Measurements from ENCODE around the gene SPAG16.

DNA sequence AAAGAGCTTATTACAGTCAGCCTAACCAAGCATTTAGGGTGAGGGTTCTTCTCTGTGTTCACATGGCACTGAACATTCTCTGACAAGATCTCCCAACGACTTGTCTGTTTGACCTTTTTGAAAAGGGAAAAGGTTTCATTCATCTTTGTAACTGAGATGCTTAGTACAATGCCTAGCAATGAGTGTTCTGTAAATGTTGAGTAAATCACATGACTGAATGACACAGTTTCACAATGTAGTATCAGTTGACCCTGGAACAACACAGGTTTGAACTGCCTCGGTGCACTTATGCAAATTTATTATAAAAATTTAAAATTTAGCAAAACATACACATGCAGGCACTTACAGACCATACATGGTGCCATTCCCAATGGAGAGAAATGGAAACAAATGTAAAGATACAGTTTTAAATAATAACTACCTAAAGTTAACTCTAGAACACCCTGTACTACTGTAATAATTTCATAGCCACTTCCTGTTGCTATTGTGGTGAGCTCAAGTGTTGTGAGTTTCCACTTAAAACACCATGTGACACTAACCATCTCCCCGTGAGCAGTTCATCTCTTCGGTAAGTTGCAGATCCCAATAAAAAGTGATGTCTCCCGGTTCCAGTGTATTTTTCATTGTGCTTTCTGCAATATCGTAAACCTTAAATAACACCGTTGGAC is 1092.5 kb downstream of the SPAG16 start:
- TF ChIP-seq, protein P1, sequence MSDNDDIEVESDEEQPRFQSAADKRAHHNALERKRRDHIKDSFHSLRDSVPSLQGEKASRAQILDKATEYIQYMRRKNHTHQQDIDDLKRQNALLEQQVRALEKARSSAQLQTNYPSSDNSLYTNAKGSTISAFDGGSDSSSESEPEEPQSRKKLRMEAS (IDR thresholded peaks at IDR 0.05), result no peak
- no peak for TF ChIP-seq RAD21 (IDR thresholded peaks at IDR 0.05; ENCODE audit: low read depth)

Measured in Ishikawa (cell line).